ENCODE measurements around the gene WAPL. TPM values are rescaled to one million over a fixed set of nuclear protein-coding genes. Genes with fewer than 3 reads are reported as not detected.

WAPL gene
- polyA plus RNA-seq, 3 donors = 8.0 to 16.6 (median 14.3) TPM

DNA sequence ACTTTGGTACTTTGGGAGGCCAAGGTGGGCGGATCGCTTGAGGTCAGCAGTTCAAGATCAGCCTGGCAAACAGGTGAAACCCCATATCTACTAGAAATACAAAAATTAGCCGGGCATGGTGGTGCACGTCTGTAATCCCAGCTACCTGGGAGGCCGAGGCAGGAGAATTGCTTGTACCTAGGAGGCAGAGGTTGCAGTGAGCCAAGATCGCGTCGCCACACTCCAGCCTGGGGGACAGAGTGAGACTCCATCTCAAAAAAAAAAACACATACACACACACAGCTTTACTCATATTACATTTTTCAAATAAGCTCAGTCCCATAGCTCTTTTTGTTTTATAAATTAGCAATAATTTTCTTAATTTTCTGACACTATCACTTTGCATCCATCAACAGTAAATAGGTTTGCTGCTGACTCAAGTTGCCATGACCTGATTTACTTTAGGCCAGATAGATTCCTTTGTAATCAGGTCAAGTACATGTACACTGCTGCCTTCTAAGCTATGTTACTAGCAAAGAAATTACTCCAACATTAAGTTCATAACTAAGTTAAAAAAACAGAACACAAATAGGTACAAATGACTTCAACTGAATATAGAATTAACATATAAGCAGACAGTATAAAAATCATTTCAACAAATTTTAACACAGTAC lies 31.5 kb downstream of the WAPL start:
- H3K27ac ChIP-seq (ENCODE audit: low read depth, low read length) = no peak overlapping the region
- 97 to 98% (median 97%) methylated on average over 8 of the region's 8 CpGs for WGBS, 3 donors

DNA sequence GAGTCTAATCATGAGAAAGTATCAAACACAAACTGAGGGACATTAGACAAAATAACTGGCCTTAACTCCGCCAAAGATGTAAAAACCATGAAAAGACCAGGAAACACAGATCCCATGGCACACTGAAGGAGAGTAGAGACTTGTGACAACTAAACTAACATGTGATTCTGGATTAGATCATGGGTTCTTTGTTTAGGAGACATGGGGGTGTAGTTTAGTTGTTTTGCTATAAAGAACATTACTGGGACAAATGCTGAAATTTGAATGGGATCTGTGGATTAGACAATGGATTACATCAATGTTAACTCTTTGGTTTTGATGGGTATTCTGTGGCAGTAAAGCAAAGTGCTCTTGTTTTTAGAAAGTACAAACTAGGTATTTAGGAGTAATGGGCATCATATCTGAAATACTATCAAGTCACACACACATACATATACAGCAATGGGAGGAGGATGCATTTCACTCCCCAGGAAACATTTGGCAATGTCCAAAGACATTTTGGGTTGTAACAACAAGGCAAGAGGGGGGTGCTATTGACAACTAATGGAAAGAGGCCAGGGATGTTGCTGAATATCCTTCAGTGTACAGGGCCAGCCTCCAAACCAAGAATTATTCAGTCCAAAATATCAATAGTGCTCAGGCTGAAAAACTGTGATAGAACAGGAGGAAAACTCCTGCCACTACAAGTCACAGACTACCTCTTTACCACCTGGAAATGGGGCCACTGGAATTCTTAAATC lies 32.4 kb downstream of the WAPL start:
- WGBS, 3 donors = 97 to 98% (median 97%) methylated on average over 1 of the region's 1 CpG
- no peak overlapping the region for H3K27ac ChIP-seq (ENCODE audit: low read depth, low read length)

DNA sequence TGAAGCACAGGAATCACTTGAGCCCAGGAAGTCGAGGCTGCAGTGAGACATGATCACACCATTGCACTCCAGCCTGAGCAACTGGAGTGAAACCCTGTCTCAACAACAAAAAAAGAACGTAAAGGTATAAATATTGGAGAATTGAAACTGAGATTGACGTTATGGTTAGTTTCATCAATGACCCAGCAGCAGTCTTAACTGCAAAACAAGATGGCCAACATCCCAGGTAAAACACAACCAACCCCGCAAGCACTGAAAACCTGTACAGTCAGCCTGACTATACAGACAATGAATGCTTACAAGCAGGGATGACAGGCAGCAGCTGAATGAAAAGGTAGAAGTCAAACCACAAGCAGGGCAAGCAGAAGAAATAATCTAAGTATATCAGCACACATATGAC lies 34.7 kb downstream of the WAPL start:
- WGBS, 3 donors = 86 to 89% (median 88%) methylated on average over 4 of the region's 4 CpGs
- no peak overlapping the region for H3K27ac ChIP-seq (ENCODE audit: low read depth, low read length)

DNA sequence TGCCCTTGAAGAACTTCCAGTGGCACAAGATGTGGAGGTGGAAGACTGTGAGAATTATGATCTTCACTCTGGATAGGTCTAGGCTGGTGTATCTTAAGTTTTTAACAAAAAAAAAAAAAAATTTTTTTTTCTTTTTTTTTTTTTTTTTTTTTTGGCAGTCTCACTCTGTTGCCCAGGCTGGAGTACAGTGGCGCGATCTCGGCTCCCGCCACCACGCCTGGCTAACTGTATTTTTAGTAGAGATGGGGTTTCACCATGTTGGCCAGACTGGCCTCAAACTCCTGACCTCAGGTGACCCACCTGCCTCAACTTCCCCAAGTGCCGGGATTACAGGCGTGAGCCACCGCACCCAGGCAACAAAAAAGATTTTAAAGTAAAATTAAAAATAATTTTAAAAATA lies 37.9 kb downstream of the WAPL start:
- 94 to 96% (median 95%) methylated on average over 8 of the region's 8 CpGs for WGBS, 3 donors

DNA sequence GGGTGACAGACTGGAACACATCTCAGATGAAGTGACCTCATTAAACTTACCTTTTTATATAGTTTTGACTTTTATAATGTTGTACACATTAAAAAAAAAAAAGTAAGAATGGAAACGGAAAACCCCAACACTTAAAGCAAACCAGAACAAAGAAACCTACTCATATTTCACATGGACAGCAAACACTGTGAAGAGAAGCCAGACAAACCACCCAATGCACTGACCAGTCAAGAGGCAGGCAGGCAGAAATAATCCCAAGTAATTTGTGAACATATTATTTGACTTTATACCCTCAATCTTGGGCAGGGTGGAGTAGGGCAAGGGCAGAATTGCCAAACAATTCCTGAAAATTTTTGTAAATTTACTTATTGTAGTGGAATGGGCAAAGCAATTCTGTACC lies 39.8 kb downstream of the WAPL start:
- no peak overlapping the region for H3K27ac ChIP-seq (ENCODE audit: low read depth, low read length)
- WGBS, 3 donors = 80 to 85% (median 81%) methylated on average over 1 of the region's 1 CpG

More for the DNA sequence above, 37.9 kb downstream of the WAPL start:
- H3K27ac ChIP-seq (ENCODE audit: low read depth, low read length) = no peak overlapping the region

DNA sequence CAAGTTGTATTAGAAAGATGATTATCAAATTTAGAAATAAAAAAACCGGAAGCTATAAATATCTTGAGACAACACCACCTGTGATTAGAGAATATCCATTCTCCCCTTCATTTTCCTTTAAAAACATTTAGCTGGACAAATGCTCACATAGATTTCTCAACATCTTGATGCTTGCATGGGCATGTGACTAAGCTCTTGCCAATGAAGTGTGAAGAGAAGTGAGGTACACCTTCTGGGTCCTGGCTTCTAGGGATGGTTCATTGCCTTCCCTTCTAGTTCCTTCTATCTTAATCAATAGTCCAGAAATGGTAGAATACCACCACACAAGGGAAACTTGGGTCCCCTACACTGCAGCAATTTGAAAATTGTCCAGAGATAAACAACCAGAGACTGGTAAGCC lies 41.0 kb downstream of the WAPL start:
- H3K27ac ChIP-seq (ENCODE audit: low read depth, low read length) = no peak overlapping the region
- WGBS, 3 donors = 81 to 89% (median 88%) methylated on average over 1 of the region's 1 CpG

DNA sequence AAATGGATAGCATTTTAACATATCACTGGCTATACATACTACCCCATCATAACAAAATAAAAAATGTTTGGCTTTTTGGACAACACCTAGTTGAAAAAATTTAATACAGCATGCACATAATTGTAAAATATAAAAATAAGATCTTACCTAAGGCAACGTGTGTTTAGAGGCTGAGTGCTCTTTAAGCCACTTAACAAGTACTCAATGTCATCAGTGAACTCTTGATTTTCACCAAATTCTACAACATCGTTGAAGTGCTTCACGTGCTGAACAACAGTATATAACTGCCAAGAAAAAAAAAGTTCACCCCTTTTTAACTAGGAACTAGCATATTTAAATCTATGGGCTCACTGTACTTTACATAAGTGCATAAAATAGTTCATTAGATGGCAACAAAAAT lies 49.5 kb downstream of the WAPL start:
- WGBS, 3 donors = 86 to 96% (median 89%) methylated on average over 3 of the region's 3 CpGs
- no peak overlapping the region for H3K27ac ChIP-seq (ENCODE audit: low read depth, low read length)

DNA sequence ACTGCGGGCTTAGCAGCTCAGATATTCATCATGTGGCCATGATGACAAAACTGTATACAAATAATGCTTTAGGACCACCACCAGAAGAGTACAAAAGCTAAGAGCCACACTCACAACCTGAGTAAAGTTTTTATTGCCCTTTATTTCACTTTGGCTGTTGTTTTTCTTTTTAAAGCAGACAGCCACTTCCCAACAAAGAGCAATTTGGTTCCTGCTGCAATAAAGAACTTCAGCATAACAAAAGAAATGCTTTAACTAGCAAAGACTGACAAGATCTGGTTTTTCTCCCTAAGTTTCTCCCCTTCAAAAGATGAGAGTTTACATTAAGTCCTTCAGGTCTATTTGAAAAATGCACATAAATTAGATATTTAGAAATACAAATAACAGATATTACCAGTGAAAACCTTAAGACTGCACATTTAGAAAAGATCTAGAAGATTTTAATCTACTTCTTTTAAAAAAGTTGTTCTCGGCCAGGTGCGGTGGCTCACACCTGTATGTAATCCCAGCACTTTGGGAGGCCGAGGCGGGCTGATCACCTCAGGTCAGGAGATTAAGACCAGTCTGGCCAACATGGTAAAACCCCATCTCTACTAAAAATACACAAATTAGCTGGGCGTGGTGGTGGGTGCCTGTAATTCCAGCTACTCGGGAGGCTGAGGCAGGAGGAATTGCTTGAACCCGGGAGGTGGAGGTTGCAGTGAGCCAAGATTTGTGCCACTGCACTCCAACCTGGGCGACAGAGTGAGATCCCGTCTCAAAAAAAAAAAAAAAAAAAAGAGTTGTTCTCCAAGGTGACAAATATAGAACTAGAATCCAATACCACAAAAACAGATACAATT lies 59.4 kb downstream of the WAPL start:
- H3K27ac ChIP-seq (ENCODE audit: low read depth, low read length) = no peak overlapping the region
- 89 to 98% (median 97%) methylated on average over 10 of the region's 10 CpGs for WGBS, 3 donors

DNA sequence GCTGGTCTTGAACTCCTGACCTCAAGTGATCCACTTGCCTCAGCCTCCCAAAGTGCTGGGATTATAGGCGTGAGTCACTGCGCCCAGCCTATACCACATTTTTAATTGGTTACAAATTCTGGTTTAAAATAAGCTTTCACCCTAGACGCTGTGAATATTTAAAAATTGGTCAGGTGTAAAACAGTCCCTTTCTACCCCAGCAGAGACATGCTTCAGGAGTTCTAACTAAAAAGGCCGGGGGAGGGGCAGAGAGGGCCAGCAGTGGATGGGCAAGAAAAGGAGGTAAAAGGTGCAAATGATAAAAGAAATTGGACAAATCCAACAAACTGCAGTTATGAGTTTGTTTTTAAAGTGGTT lies 70.0 kb downstream of the WAPL start:
- H3K27ac ChIP-seq (ENCODE audit: low read depth, low read length) = no peak overlapping the region
- WGBS, 3 donors = 95 to 98% (median 95%) methylated on average over 4 of the region's 4 CpGs

DNA sequence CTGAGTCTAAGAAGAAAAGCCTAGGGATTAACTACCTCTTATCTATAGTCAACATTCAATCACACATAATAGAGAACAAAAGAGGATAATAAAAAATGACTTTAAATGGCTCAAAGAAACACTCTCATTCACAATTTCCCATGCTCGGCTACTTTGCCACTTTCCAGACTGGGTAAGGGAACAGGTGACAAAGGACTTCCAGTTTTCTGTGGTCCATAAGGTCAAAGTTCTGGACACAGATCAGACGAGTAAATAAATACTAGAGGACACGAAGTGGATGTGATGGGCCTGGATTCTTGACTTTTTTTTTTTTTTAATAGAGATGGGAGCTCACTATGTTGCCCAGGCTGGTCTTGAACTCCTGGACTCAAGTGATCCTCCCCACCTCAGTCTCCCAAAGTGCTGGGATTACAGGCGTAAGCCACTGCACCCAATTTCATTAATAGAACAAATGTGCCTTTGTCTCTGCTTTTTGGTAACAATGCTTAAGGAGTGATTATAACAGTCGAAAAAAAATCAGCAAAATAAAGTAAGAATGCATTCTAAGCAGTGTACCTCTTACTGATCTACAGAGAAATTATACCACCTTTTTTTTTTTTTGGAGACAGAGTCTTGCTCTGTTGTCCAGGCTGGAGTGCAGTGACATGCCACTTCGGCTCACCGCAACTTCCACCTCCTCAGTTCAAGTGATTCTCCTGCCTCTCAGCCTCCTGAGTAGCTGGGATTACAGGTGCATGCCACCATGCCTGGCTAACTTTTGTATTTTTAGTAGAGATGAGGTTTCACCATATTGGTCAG lies 70.6 kb downstream of the WAPL start:
- 70 to 93% (median 87%) methylated on average over 7 of the region's 7 CpGs for WGBS, 3 donors

DNA sequence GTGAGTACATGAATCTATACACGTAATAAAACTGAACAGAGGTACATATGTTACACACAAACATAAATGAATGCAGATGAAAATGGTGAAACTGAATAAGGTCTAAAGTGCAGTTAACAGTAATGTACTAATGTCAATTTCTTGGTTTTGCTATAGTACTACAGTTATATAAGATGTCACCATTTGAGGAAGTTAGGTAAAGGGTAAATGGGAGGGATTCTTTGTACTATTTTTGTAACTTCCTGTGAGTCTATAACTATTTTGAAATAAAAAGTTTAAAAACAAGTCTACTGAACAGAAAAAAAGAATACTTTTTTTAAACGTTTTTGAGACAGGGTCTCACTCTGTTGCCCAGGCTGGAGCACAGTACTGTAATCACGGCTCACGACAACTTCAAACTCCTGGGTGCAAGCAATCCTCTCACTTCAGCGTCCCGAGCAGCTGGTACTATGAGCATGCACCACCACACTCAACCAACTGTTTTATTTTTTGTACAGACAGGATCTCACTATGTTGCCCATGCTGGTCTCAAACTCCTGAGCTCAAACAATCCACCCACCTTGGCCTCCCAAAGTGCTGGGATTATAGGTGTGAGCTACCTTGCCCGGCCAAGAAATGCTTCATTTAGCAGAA lies 71.5 kb downstream of the WAPL start:
- WGBS, 3 donors = 75 to 93% (median 81%) methylated on average over 7 of the region's 7 CpGs
- H3K27ac ChIP-seq (ENCODE audit: low read depth, low read length) = no peak overlapping the region

More for the DNA sequence above, 70.6 kb downstream of the WAPL start:
- H3K27ac ChIP-seq (ENCODE audit: low read depth, low read length) = no peak overlapping the region

DNA sequence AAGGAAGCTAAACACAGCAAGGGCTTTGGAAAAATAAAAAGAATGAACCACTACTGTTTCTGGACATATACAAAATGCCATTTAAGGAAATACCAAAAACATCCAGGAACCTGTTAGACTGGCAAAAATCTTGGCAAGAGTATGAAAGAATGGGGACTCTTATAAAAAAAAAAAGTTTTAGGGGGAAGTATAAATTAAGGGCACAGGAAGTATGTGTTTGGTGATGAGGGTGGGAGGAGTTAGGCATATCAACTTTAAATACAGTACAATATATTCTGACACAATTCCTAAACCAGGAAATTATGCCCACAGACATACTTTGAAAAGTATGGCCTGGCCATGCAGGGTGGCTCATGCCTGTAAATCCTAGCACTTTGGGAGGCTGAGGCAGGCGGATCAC lies 74.2 kb downstream of the WAPL start:
- H3K27ac ChIP-seq (ENCODE audit: low read depth, low read length) = no peak overlapping the region
- WGBS, 3 donors = 94 to 100% (median 95%) methylated on average over 1 of the region's 1 CpG

DNA sequence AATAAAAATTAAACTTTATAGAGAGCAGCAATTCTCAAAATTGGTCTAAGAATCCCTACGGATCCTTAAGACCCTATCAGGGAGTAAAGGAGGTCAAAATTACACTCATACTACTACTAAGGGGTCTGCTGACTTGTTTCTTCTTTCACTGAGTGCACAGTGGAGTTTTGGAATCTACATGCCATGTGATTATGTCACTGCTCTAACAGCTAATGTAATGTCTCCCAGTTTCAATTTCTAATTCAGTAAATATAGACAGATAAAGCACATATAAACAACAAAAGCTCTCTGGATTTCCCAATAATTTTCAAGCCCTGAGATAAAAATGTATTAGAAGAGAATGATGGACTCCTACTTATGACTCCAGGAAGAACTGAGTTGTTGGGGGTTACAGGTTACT lies 74.6 kb downstream of the WAPL start:
- H3K27ac ChIP-seq (ENCODE audit: low read depth, low read length) = no peak overlapping the region
- WGBS, 3 donors = 78 to 87% (median 79%) methylated on average over 1 of the region's 1 CpG

DNA sequence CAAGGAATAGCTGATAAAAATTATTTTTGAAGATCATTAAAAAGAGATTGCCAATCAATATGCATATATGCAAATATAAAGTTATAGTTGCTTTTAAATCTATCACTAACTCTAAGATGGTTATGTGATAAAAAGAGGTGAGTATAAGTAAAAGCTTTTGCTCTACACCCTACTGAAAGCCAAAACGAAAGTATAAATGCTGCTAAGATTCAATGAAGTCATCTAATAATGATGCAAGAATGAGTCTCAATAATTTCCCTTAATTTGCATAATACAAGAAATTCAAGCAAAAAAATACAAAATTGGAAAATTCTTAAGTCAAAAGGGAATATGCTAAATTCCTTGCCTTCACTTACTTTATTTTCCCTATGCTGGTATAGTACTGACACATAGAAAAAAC lies 75.2 kb downstream of the WAPL start:
- WGBS, 3 donors = 64 to 97% (median 80%) methylated on average over 1 of the region's 1 CpG
- no peak overlapping the region for H3K27ac ChIP-seq (ENCODE audit: low read depth, low read length)

DNA sequence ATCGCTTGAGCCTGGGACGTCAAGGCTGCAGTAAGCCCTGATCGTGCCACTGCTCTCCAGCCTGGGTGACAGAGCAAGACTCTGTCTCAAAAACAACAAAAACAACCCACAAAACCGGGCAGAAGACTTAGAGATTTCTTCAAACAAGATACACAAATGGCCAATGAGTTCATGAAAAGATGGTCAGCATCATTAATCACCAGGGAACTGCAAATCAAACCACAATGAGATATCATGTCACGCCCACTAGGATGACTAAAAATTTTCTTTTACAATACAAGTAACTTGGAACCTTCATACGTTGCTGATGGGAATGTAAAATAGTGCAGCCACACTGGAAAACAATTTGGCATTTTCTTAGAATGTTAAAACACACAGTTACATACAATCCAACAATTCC lies 77.7 kb downstream of the WAPL start:
- WGBS, 3 donors = 73 to 86% (median 74%) methylated on average over 6 of the region's 6 CpGs

DNA sequence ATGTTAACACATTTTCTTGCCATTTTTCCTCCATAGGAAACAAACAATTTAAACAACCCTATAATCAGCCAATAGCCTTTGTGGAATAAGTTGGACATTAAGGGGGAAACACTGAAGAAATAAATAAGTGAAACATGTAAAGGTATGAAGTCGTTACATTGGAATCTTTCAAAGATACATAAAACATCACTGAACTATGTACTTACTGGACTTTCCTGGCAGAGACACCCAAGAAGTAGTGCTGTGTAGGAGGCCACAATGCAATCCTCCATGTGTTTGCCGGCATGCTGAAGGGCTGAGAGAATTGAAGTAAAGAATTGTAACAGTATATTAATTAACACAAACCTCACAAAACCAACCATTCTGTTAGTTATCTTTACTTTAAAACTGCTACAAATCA lies 78.5 kb downstream of the WAPL start:
- WGBS, 3 donors = 79 to 83% (median 81%) methylated on average over 2 of the region's 2 CpGs
- no peak overlapping the region for H3K27ac ChIP-seq (ENCODE audit: low read depth, low read length)

More for the DNA sequence above, 77.7 kb downstream of the WAPL start:
- H3K27ac ChIP-seq (ENCODE audit: low read depth, low read length) = no peak overlapping the region

DNA sequence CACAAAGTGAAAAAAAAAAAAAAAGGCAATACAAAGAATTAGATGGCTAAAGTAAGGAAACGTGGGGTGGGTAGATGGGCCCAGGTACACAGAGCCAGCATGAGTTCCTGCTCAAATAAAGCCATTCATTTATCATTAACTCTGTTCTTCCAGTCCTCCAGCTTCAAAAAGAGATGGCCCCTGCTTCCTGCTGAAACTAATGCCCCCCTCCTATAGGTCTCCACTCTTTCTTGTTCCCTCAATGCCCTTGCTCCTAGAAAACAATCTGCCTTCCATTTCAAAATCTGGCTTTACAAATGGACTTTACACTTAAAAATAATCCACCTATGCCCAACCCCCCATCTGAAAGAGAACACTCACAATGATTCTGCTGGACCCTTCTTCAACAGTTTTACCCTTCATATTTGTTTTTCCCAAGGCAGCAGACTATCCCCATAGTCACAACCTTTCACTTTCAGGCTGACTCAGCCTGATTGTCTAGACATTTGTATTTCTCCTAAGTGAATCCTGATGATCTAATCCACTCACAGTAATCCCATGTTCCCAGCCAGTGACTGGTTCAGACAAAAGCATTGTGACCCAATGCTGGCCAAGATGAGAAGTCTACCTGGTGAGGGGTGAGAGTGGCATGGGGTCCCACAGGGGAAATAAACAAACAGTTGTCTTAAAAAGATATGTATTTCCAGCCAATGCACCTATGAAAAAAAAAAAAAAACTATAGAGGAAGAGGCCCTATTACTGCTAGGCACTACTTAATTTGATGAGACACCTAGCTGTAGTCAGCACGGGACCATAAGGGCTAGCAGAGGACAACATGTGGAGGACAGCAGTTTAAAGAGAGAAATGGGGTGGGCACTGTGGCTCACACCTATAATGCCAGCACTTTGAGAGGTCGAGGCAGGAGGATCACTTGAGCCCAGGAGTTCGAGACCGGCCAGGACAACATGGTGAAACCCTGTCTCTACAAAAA lies 80.4 kb downstream of the WAPL start:
- 95 to 97% (median 96%) methylated on average over 5 of the region's 5 CpGs for WGBS, 3 donors
- H3K27ac ChIP-seq (ENCODE audit: low read depth, low read length) = no peak overlapping the region

Data from adipose tissue (tissue), 3 donors.